NCI-H345 (cell line): Measurements from ENCODE around the gene TSPAN4.
A peak's percentile ranks its signal among the peaks of the same experiment; 100 is the strongest.

ENCODE experiments used
- DNase-seq: peaks from one replicate; lab custom pipeline; 2025; lab: John Stamatoyannopoulos, UW

Gene TSPAN4

GRCh38 chr11:865462-866430 is 23.1 kb downstream of the TSPAN4 start:
- no peak for DNase-seq

DNA sequence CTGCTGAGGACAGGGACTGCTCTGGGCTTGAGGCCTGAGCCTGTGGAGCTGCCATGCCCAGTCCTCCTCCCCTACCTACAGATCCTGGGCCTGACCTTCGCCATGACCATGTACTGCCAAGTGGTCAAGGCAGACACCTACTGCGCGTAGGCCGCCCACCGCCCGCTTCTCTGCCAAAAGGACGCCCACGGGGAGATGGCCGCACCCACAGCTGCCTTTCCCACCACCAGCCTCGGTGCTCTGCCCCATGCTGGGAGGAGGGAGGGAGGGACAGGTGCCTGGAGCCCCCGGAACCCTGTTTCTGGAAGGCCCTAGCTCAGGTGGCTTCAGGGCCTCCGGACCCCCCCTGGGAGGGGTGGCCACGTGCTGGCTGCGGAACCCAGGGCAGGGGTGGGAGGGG is 23.8 kb downstream of the TSPAN4 start:
- DNase-seq = no peak

- no peak for DNase-seq
Observed at GRCh38 chr11:867856-868358, 25.3 kb downstream of the TSPAN4 start.

- DNase-seq = no peak
Observed at GRCh38 chr11:868394-868793, 25.7 kb downstream of the TSPAN4 start.

GRCh38 chr11:868802-869201 is 26.1 kb downstream of the TSPAN4 start:
- no peak for DNase-seq

GRCh38 chr11:869399-870126 is 26.9 kb downstream of the TSPAN4 start:
- DNase-seq = no peak

- no peak for DNase-seq
Observed at GRCh38 chr11:870127-870413, 27.4 kb downstream of the TSPAN4 start.

GRCh38 chr11:870418-870817 is 27.8 kb downstream of the TSPAN4 start:
- DNase-seq = no peak

GRCh38 chr11:871472-871871 is 28.8 kb downstream of the TSPAN4 start:
- no peak for DNase-seq

- DNase-seq = no peak
Observed at GRCh38 chr11:872799-873198, 30.1 kb downstream of the TSPAN4 start.

- no peak for DNase-seq
Observed at GRCh38 chr11:873706-874105, 31.1 kb downstream of the TSPAN4 start.

- DNase-seq = no peak
Observed at GRCh38 chr11:875203-875602, 32.6 kb downstream of the TSPAN4 start.

GRCh38 chr11:875769-876301 is 33.2 kb downstream of the TSPAN4 start:
- DNase-seq = no peak

- peak; percentile 23 for DNase-seq
Observed at GRCh38 chr11:876545-876944, 33.9 kb downstream of the TSPAN4 start.

DNA sequence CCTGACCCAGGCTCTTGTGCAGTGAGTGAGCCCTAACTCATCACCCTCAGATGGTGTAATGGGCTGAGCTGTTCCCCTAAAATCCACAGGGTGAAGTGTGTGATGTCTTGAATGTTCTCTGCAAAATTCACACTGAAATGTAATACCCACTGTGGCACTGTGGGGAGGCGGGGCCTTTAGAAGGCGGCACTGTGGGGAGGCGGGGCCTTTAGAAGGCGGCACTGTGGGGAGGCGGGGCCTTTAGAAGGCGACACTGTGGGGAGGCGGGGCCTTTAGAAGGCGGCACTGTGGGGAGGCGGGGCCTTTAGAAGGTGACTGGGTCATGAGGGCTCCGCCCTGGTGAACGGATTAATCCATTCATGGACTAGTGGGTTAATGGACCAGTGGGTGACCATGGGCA is 34.9 kb downstream of the TSPAN4 start:
- DNase-seq = no peak

- no peak for DNase-seq
Observed at GRCh38 chr11:880447-880846, 37.8 kb downstream of the TSPAN4 start.

DNA sequence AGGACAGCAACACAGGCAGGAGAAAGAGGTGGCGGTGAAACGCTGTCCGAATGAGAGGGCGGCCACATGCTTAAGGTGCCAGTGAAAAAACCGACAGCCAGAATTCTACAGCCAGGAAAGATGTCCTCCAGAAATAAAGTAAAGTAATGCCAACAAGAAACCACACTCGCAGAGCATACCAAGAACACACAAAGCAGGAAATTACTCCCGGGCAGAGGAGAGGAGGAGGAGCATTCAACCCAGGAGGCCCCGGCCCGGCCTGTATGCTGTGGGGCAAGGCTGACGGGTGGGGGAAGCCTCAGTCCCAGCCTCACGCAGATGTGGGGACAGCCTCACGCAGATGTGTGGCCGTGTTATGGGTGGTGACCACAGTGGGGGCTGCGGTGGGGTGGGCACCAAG is 39.9 kb downstream of the TSPAN4 start:
- no peak for DNase-seq

GRCh38 chr11:883527-883926 is 40.9 kb downstream of the TSPAN4 start:
- DNase-seq = no peak

DNA sequence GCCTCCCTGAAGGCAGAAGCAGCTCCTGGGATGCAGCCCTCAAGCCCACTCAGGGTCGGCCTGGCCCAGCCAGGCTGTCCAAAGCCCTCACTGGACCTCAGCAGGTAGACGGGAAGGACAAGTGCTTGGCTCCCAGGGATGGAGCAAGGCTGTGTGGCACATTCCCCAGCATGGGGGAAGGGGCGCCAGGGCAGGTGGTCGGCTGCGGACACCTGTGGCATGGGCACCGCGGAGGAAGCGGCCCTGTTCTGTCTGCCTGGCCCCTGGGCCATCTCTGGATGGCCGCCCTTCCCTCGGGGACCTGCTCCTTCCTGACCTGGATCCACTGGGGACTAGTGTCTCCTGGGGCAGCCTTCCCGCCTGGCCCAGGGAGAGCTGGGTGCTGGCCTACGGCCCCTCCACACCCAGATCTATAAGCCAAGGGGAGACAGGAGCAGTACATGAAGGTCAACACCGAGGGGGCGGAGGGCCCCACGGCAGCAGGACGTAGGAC is 42.0 kb downstream of the TSPAN4 start:
- no peak for DNase-seq

DNA sequence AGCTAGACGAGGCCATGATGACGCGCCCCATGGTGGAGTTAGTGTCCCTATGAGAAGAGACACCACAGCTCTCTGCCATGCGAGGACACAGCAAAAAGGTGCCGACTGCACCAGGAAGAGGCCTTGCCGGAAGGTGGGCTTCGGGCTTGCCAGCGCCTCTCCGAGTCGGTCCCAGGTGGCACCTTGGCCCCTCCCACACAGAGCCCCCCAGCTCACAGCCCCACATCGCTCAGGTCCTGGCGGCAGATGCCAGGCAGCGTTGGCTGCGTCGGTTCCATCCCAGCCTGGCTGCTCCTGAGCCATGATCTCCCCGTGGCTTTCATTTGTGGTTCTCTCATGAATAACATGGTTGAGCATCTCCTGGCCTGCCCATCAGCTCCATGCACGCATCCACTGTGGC is 43.9 kb downstream of the TSPAN4 start:
- no peak for DNase-seq

GRCh38 chr11:887589-887988 is 44.9 kb downstream of the TSPAN4 start:
- no peak for DNase-seq

- no peak for DNase-seq
Observed at GRCh38 chr11:888310-889212, 45.9 kb downstream of the TSPAN4 start.
